Peyer's patch (tissue), 4 donors: Measurements from ENCODE around the gene SHISA9. TPM values are rescaled to one million over a fixed set of nuclear protein-coding genes. Genes with fewer than 3 reads are reported as not detected.

Experiments
- DNase-seq, 3 donors: peaks; one replicate each; pipeline ENCODE4 v3.0.0-alpha.2; 2017 to 2019
- H3K27ac ChIP-seq, 4 donors: fragments of 200-600 bp; sonication (generic); one replicate each; pipeline ENCODE4 v1.5.1; 2016 to 2019
- H3K27me3 ChIP-seq, 2 donors: fragments of 200-600 bp; sonication (generic); one replicate each; pipeline ENCODE4 v1.5.1; 2019
- H3K36me3 ChIP-seq, 3 donors: fragments of 200-600 bp; sonication (generic); one replicate each; pipeline ENCODE4 v1.5.1; 2016 to 2019
- H3K4me1 ChIP-seq, 4 donors: fragments of 200-600 bp; sonication (generic); one replicate each; pipeline ENCODE4 v1.5.1; 2016 to 2019
- H3K4me3 ChIP-seq, 4 donors: fragments of 200-600 bp; sonication (generic); 1 replicate in 3 of 4; 2 replicates in 1 of 4; pipeline ENCODE4 v1.5.1; 2016 to 2019; ENCODE audit warnings: mild to moderate bottlenecking in 1 of 4
- H3K9me3 ChIP-seq, 4 donors: fragments of 200-600 bp; sonication (generic); one replicate each; pipeline ENCODE4 v1.5.1; 2016 to 2019; ENCODE audit warnings: mild to moderate bottlenecking in 1 of 4
- POLR2A ChIP-seq, 2 donors: fragments of 450-650 bp; IDR thresholded peaks; one replicate each; pipeline ENCODE4 v1.5.1; 2017; ENCODE audit warnings: antibody characterized with exemption in 2 of 2, mild to moderate bottlenecking in 2 of 2, moderate library complexity in 2 of 2
- total RNA-seq, 4 donors: library from RNA; depleted of rRNA; stranded (reverse); fragments of >200 nt; gene quantifications; one replicate each; pipeline ENCODE4 v1.1.0, GENCODE V29; 2016
- TF ChIP-seq, protein P1 (sequence below), 6 experiments: fragments of 450-650 bp in 4 of 6; fragments of 200-600 bp in 2 of 6; sonication (generic) in 1 of 6; IDR thresholded peaks; one replicate each; pipeline ENCODE4 v1.5.1; 2017 to 2019; ENCODE audit warnings: antibody characterized with exemption in 6 of 6, mild to moderate bottlenecking in 3 of 6, moderate library complexity in 1 of 6

SHISA9 gene
- total RNA-seq, 4 donors from 2014 or later = 0.66 TPM; not detected in 3

DNA sequence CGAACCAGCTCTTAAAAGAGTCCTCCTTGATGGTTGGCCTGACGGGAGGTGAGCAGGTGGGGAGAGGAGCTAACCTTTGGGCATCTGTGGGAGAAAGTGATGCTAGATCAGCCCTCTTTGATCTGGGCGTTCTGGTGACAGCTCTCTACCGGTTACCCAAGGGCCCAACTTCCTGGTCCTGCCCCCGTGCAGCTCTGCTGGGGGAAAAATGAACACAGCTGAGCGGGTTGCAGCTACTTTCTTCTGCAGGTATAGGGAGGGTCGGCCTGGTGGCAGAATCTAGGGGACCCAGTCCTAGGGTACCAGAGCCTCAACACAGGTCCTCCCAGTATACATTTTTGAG lies 2.9 kb downstream of the SHISA9 start:
- Histone ChIP-seq H3K4me1 (no peaks in the 10 kb centered on the region), H3K9me3 (no peaks in the 10 kb centered on the region), H3K27me3 (peaks cover 0 to 12% of the 10 kb centered on the region in 2 donors), H3K36me3 (no peaks in the 10 kb centered on the region), H3K27ac (no peak overlapping the region), H3K4me3 (no peak overlapping the region)
- TF ChIP-seq, protein P1, sequence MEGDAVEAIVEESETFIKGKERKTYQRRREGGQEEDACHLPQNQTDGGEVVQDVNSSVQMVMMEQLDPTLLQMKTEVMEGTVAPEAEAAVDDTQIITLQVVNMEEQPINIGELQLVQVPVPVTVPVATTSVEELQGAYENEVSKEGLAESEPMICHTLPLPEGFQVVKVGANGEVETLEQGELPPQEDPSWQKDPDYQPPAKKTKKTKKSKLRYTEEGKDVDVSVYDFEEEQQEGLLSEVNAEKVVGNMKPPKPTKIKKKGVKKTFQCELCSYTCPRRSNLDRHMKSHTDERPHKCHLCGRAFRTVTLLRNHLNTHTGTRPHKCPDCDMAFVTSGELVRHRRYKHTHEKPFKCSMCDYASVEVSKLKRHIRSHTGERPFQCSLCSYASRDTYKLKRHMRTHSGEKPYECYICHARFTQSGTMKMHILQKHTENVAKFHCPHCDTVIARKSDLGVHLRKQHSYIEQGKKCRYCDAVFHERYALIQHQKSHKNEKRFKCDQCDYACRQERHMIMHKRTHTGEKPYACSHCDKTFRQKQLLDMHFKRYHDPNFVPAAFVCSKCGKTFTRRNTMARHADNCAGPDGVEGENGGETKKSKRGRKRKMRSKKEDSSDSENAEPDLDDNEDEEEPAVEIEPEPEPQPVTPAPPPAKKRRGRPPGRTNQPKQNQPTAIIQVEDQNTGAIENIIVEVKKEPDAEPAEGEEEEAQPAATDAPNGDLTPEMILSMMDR (IDR thresholded peaks at IDR 0.05) = no peak
- TF ChIP-seq POLR2A (IDR thresholded peaks at IDR 0.05) = no peak
- no peak for DNase-seq

DNA sequence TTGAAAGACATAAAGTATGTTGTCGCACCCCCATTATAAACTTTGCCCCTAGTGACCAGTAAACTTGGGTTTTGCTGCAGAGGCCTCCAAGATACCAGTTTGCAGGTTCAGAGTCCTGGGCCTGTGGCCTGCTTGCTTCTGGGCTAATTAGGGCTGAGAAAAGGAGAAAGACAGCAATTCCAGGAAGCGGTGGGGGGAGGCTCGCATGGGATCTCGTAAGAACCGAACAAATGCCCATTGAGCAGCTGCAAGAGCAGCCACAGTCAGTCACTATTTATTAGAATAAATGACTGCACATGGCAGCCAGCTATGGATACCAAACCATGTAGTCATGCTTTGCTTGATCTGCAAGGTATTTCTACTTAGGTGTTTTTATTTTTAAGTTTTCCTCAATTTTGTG lies 4.9 kb downstream of the SHISA9 start:
- H3K4me3 ChIP-seq = no peak overlapping the region
- H3K27ac ChIP-seq = no peak overlapping the region
- H3K27me3 ChIP-seq = peaks cover 0 to 8% of the 10 kb centered on the region in 2 donors
- no peak for TF ChIP-seq POLR2A (IDR thresholded peaks at IDR 0.05)
- TF ChIP-seq, protein P1 (IDR thresholded peaks at IDR 0.05) = no peak
- no peak for DNase-seq
- H3K4me1 ChIP-seq = no peaks in the 10 kb centered on the region
- H3K9me3 ChIP-seq = no peaks in the 10 kb centered on the region
- no peaks in the 10 kb centered on the region for H3K36me3 ChIP-seq

DNA sequence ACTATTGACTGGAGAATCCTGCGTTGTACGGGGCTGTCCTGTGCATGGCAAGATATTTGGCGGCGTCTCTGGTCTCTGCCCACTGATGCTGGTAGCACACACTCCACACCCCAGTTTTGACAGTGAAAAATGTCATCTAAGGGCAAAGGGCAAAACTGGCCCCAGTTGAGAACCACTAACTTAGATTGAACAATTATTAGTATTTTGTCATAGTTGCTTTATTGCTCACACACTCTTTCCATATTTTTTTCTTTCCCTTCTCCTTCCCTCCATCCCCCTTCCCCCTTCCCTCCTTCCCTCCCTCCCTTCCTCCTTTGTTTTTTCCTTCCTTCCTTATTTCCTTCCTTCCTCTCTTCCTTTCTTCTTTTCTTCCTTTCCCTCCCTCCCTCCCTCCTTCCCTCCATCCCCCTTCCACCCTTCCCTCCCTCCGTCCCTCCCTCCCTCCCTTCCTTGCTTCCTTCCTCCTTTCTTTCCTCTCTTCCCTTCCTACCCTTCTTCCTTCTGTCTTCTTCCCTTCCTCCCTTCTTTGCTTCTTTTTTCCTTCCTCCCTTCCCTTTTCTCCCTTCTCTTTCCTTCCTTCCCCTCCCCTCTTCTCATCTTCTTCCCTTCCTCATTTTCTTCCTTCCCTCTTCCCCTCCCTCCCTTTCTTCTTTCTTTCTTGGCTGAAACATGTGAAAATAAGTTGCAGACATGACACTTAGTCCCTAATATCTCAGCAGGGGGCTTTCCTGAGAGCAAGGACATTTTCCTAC lies 5.5 kb downstream of the SHISA9 start:
- peaks cover 0 to 8% of the 10 kb centered on the region in 2 donors for H3K27me3 ChIP-seq
- TF ChIP-seq, protein P1 (IDR thresholded peaks at IDR 0.05) = no peak
- TF ChIP-seq POLR2A (IDR thresholded peaks at IDR 0.05) = no peak
- no peak overlapping the region for H3K27ac ChIP-seq

DNA sequence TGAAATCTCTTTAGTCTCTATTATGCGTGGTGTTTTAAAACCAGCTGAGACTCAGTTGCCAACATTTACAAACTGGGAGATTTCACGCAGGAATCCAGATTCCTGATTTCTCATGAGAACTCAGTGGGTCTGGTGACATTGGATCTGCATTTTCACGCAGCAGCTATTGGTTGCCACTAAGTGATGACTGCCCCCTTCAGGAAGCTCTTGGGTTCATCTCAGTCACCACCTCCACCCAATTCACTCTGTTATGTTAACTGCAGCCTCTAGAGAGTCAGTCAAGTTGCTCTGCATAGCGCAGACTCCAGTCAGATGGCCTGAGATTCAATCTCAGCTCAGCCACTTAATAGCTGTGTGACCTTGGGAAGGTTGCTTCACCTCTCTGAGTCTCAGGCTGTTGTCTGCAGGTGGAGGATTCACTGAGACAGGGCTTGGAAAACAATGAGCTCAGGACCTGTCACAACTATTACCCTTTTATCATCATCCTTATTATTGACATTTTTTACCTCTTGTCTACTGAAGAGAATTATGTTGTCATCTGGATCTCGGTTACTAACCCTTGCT lies 6.4 kb downstream of the SHISA9 start:
- TF ChIP-seq, protein P1 (IDR thresholded peaks at IDR 0.05) = no peak
- no peak for TF ChIP-seq POLR2A (IDR thresholded peaks at IDR 0.05)
- H3K27me3 ChIP-seq = peaks cover 0 to 8% of the 10 kb centered on the region in 2 donors

More for the DNA sequence above, 5.5 kb downstream of the SHISA9 start:
- no peak for DNase-seq
- Histone ChIP-seq H3K4me3 (no peak overlapping the region), H3K36me3 (no peaks in the 10 kb centered on the region), H3K4me1 (no peaks in the 10 kb centered on the region), H3K9me3 (no peaks in the 10 kb centered on the region)

DNA sequence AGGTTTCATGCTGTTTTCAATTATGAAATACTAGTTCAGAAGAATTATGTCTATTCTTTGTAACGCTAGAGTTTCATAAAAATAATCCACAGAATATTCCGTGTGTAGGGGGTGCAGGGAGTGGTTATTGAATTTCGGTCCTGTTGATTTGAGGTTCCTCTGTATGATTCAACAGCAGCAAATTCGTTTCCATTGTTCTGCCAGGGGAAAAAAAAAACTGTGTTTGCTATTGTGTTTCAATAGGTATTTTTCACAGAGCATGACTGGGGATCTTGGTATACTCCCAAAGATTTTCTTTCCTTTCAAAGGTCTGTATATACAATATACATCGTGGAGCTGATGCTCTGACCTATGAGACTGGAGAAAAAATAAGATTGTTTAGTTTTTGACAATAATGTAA lies 15.8 kb downstream of the SHISA9 start:
- H3K4me3 ChIP-seq = no peak overlapping the region
- no peaks in the 10 kb centered on the region for H3K36me3 ChIP-seq
- DNase-seq = no peak

More for the DNA sequence above, 6.4 kb downstream of the SHISA9 start:
- H3K4me3 ChIP-seq = no peak overlapping the region
- H3K36me3 ChIP-seq = no peaks in the 10 kb centered on the region
- H3K27ac ChIP-seq = no peak overlapping the region
- no peaks in the 10 kb centered on the region for H3K9me3 ChIP-seq
- no peaks in the 10 kb centered on the region for H3K4me1 ChIP-seq
- no peak for DNase-seq

More for the DNA sequence above, 15.8 kb downstream of the SHISA9 start:
- Histone ChIP-seq H3K4me1 (no peaks in the 10 kb centered on the region), H3K27me3 (no peaks in the 10 kb centered on the region), H3K27ac (no peak overlapping the region), H3K9me3 (no peaks in the 10 kb centered on the region)
- no peak for TF ChIP-seq POLR2A (IDR thresholded peaks at IDR 0.05)
- TF ChIP-seq, protein P1 (IDR thresholded peaks at IDR 0.05) = no peak
